IMR-90 (cell line): Measurements from ENCODE around the gene RNF223.

Experiments used
- BHLHE40 ChIP-seq: fragments of 150-350 bp; IDR thresholded peaks from 2 replicates; pipeline ENCODE4 v1.6.1; 2016; ENCODE audit warnings: mild to moderate bottlenecking, low read depth, low read length
- CTCF ChIP-seq: conservative IDR thresholded peaks from 2 replicates; pipeline ENCODE4 v1.5.1; 2012; ENCODE audit warnings: mild to moderate bottlenecking, low read depth, low read length, improper control_type of control experiment
- MAZ ChIP-seq: IDR thresholded peaks from 2 replicates; pipeline ENCODE4 v1.6.1; 2012; ENCODE audit warnings: low read depth, mild to moderate bottlenecking, low read length, improper control_type of control experiment, moderate library complexity, borderline replicate concordance
- POLR2A ChIP-seq: IDR thresholded peaks from 2 replicates; pipeline ENCODE4 v1.6.1; 2012; ENCODE audit warnings: mild to moderate bottlenecking, low read depth, low read length
- RAD21 ChIP-seq: IDR thresholded peaks from 2 replicates; pipeline ENCODE4 v1.6.1; 2012; ENCODE audit warnings: low read length, improper control_type of control experiment
- USF2 ChIP-seq: fragments of 150-350 bp; IDR thresholded peaks from 2 replicates; pipeline ENCODE4 v1.6.1; 2017; ENCODE audit warnings: mild to moderate bottlenecking, antibody characterized with exemption, low read length, low read depth

GRCh38 chr1:1119272-1119890 lies 45.3 kb upstream of the RNF223 start:
- TF ChIP-seq CTCF = no peak
- TF ChIP-seq USF2 = no peak
- TF ChIP-seq POLR2A = no peak
- no peak for TF ChIP-seq BHLHE40
- TF ChIP-seq MAZ = no peak
- no peak for TF ChIP-seq RAD21
